H1 (cell line): ENCODE measurements around the gene NPFF. TPM values are rescaled to one million over a fixed set of nuclear protein-coding genes. Genes with fewer than 3 reads are reported as not detected.

Source experiments
- CTCF ChIA-PET: fragments of 300-600 bp; sonication (Branson Sonifier 250); formaldehyde crosslinking; loops from one replicate; lab custom pipeline; 2021; ENCODE audit not compliant: partially characterized antibody; lab: Charles Lee
- POLR2A ChIA-PET: fragments of 300-600 bp; sonication (Branson Sonifier 250); formaldehyde crosslinking; loops from one replicate; lab custom pipeline; 2021; ENCODE audit warnings: inconsistent platforms; ENCODE audit not compliant: partially characterized antibody; lab: Charles Lee
- DNase-seq, 2 experiments: peaks; one replicate each; pipeline versions ENCODE4 v3.0.0 to v3.0.0-alpha.2; 2010 to 2022; ENCODE audit warnings: low spot score in 2 of 2, low read depth in 1 of 2, mixed read lengths in 1 of 2
- FAIRE-seq: peaks from 2 replicates; lab custom pipeline; 2011; peaks lifted over from hg19 to GRCh38; lab: Jason Lieb, UNC
- H2AFZ ChIP-seq: 2 replicates; pipeline ENCODE4 v1.8.1; 2012; ENCODE audit warnings: low read length, inconsistent platforms
- H2AK5ac ChIP-seq: 2 replicates; pipeline ENCODE4 v1.6.1; 2013; ENCODE audit warnings: low read depth, low read length
- H2BK120ac ChIP-seq: replicated peaks from 2 replicates; pipeline ENCODE3; 2013; ENCODE audit warnings: low read depth, low read length, inconsistent platforms
- H2BK12ac ChIP-seq: 2 replicates; pipeline ENCODE4 v1.6.1; 2013; ENCODE audit warnings: low read depth, low read length
- H2BK15ac ChIP-seq: 2 replicates; pipeline ENCODE4 v1.6.1; 2013; ENCODE audit warnings: low read length
- H2BK20ac ChIP-seq: 2 replicates; pipeline ENCODE4 v1.6.1; 2013; ENCODE audit warnings: low read length
- H2BK5ac ChIP-seq: 2 replicates; pipeline ENCODE4 v1.6.1; 2013; ENCODE audit warnings: low read depth, low read length
- H3K14ac ChIP-seq: 2 replicates; pipeline ENCODE4 v1.6.1; 2013; ENCODE audit warnings: inconsistent platforms; ENCODE audit not compliant: insufficient read length
- H3K18ac ChIP-seq: 2 replicates; pipeline ENCODE4 v1.6.1; 2013; ENCODE audit warnings: low read length; ENCODE audit errors: extremely low read depth
- H3K23ac ChIP-seq: 2 replicates; pipeline ENCODE4 v1.6.1; 2013; ENCODE audit warnings: inconsistent platforms; ENCODE audit not compliant: insufficient read length
- H3K23me2 ChIP-seq: 2 replicates; pipeline ENCODE4 v1.6.1; 2013; ENCODE audit warnings: low read depth, low read length
- H3K27ac ChIP-seq: 2 replicates; pipeline ENCODE4 v1.6.1; 2011; ENCODE audit warnings: low read depth, low read length, inconsistent platforms
- H3K27me3 ChIP-seq, 4 experiments: replicated peaks in 1 of 4; 1 replicate in 1 of 4; 2 replicates in 3 of 4; pipeline versions ENCODE4 v1.6.1 to v1.8.1; 2011 to 2013; ENCODE audit warnings: low read length in 3 of 4, mild to moderate bottlenecking in 3 of 4, inconsistent platforms in 2 of 4, mixed read lengths in 2 of 4, moderate library complexity in 1 of 4; ENCODE audit not compliant: control insufficient read depth in 3 of 4, insufficient read depth in 3 of 4; ENCODE audit errors: extremely low read depth in 1 of 4
- H3K36me3 ChIP-seq, 4 experiments: 2 replicates each; pipeline versions ENCODE4 v1.6.1 to v1.8.1; 2011 to 2013; ENCODE audit warnings: mild to moderate bottlenecking in 4 of 4, low read length in 3 of 4, moderate library complexity in 2 of 4, control low read depth in 1 of 4, inconsistent platforms in 1 of 4; ENCODE audit not compliant: insufficient read depth in 4 of 4, control insufficient read depth in 2 of 4
- H3K4ac ChIP-seq: replicated peaks from 2 replicates; pipeline ENCODE3; 2013; ENCODE audit warnings: low read length, low read depth, mixed read lengths, inconsistent platforms; ENCODE audit not compliant: insufficient read length
- H3K4me1 ChIP-seq, 4 experiments: replicated peaks in 1 of 4; 1 replicate in 1 of 4; 2 replicates in 3 of 4; pipeline versions ENCODE4 v1.6.1 to v1.8.1; 2011 to 2013; ENCODE audit warnings: low read length in 3 of 4, inconsistent platforms in 2 of 4, mixed read lengths in 1 of 4; ENCODE audit not compliant: insufficient read depth in 4 of 4, control insufficient read depth in 3 of 4
- H3K4me2 ChIP-seq, 2 experiments: 2 replicates each; pipeline versions ENCODE4 v1.6.1 to v1.8.1; 2011 to 2013; ENCODE audit warnings: low read depth in 2 of 2, low read length in 2 of 2, control low read depth in 1 of 2, inconsistent platforms in 1 of 2, mild to moderate bottlenecking in 1 of 2; ENCODE audit not compliant: insufficient read depth in 1 of 2
- H3K4me3 ChIP-seq, 4 experiments: fragments of 200-600, 300-600 bp in 1 of 4; sonication (generic), shearing (Covaris generic), sonication (Bioruptor Twin) in 1 of 4; 2 replicates each; pipeline versions ENCODE4 v1.5.1 to v1.8.1; 2011 to 2016; ENCODE audit warnings: low read length in 4 of 4, low read depth in 3 of 4, control low read depth in 2 of 4, inconsistent platforms in 2 of 4, mild to moderate bottlenecking in 2 of 4, mixed read lengths in 1 of 4, moderate library complexity in 1 of 4; ENCODE audit not compliant: insufficient read depth in 2 of 4; ENCODE audit errors: extremely low read depth in 1 of 4
- H3K56ac ChIP-seq: replicated peaks from 2 replicates; pipeline ENCODE3; 2013; ENCODE audit warnings: low read depth, mild to moderate bottlenecking, mixed read lengths, low read length, inconsistent platforms; ENCODE audit not compliant: insufficient read length
- H3K79me1 ChIP-seq: 2 replicates; pipeline ENCODE4 v1.6.1; 2013; ENCODE audit warnings: low read depth, low read length, control low read depth
- H3K79me2 ChIP-seq, 2 experiments: 2 replicates each; pipeline versions ENCODE4 v1.6.1 to v1.8.1; 2012 to 2013; ENCODE audit warnings: low read length in 2 of 2, mild to moderate bottlenecking in 2 of 2, inconsistent platforms in 1 of 2; ENCODE audit not compliant: insufficient read depth in 2 of 2, control insufficient read depth in 1 of 2
- H3K9ac ChIP-seq, 4 experiments: replicated peaks in 1 of 4; 1 replicate in 1 of 4; 2 replicates in 3 of 4; pipeline versions ENCODE4 v1.6.1 to v1.8.1; 2011 to 2013; ENCODE audit warnings: low read depth in 3 of 4, low read length in 3 of 4, control low read depth in 2 of 4, mild to moderate bottlenecking in 2 of 4, moderate library complexity in 2 of 4, inconsistent platforms in 1 of 4; ENCODE audit errors: extremely low read depth in 1 of 4
- H3K9me3 ChIP-seq, 2 experiments: 2 replicates each; pipeline versions ENCODE4 v1.6.1 to v1.8.1; 2012 to 2013; ENCODE audit warnings: mild to moderate bottlenecking in 2 of 2, moderate library complexity in 2 of 2, control low read depth in 1 of 2, inconsistent platforms in 1 of 2, low read depth in 1 of 2, low read length in 1 of 2, mixed read lengths in 1 of 2; ENCODE audit not compliant: insufficient read depth in 2 of 2
- H4K20me1 ChIP-seq, 2 experiments: replicated peaks in 1 of 2; 2 replicates each; pipeline versions ENCODE3 to v1.8.1; 2011 to 2013; ENCODE audit warnings: inconsistent platforms in 2 of 2, low read length in 2 of 2, mild to moderate bottlenecking in 1 of 2; ENCODE audit not compliant: insufficient read depth in 2 of 2, control insufficient read depth in 1 of 2
- H4K5ac ChIP-seq: 2 replicates; pipeline ENCODE4 v1.6.1; 2013; ENCODE audit warnings: low read length, low read depth, mixed read lengths, inconsistent platforms; ENCODE audit not compliant: insufficient read length
- H4K8ac ChIP-seq: 2 replicates; pipeline ENCODE4 v1.8.0; 2013; ENCODE audit warnings: mild to moderate bottlenecking, moderate library complexity, low read length, inconsistent platforms; ENCODE audit not compliant: insufficient read depth; ENCODE audit errors: extremely low read depth
- H4K91ac ChIP-seq: replicated peaks from 2 replicates; pipeline ENCODE3; 2013; ENCODE audit warnings: low read length, mixed read lengths, inconsistent platforms; ENCODE audit not compliant: insufficient read length
- CHD2 ChIP-seq: IDR thresholded peaks from 2 replicates; pipeline ENCODE4 v1.6.1; 2012; ENCODE audit warnings: low read length, improper control_type of control experiment
- EP300 ChIP-seq, 2 experiments: IDR thresholded peaks; 1 replicate in 1 of 2; 2 replicates in 1 of 2; pipeline ENCODE4 v1.6.1; 2011 to 2012; ENCODE audit warnings: low read depth in 2 of 2, low read length in 2 of 2, mild to moderate bottlenecking in 2 of 2, borderline replicate concordance in 1 of 2, inconsistent platforms in 1 of 2, moderate library complexity in 1 of 2
- GTF2F1 ChIP-seq: IDR thresholded peaks from 2 replicates; pipeline ENCODE4 v1.6.1; 2012; ENCODE audit warnings: low read depth, low read length, improper control_type of control experiment, borderline replicate concordance
- HDAC6 ChIP-seq: IDR thresholded peaks from one replicate; pipeline ENCODE4 v1.7.1; 2012; ENCODE audit warnings: low read depth, mild to moderate bottlenecking, inconsistent platforms, low read length, moderate library complexity
- KDM1A ChIP-seq: fragments of 200-600, 300-600 bp; sonication (generic); IDR thresholded peaks from 2 replicates; pipeline ENCODE4 v1.7.1; 2016; ENCODE audit warnings: mild to moderate bottlenecking, low read length, borderline replicate concordance
- MAFK ChIP-seq: IDR thresholded peaks from 2 replicates; pipeline ENCODE4 v1.6.1; 2012; ENCODE audit warnings: low read depth, mild to moderate bottlenecking, improper control_type of control experiment, low read length
- SP1 ChIP-seq: IDR thresholded peaks from 2 replicates; pipeline ENCODE4 v1.6.1; 2011; ENCODE audit warnings: low read depth, low read length
- SP2 ChIP-seq: IDR thresholded peaks from 2 replicates; pipeline ENCODE4 v1.6.1; 2012; ENCODE audit warnings: mild to moderate bottlenecking, low read length, inconsistent platforms
- SP4 ChIP-seq: IDR thresholded peaks from 2 replicates; pipeline ENCODE4 v1.6.1; 2012; ENCODE audit warnings: low read length, inconsistent platforms
- TCF12 ChIP-seq: IDR thresholded peaks from 2 replicates; pipeline ENCODE4 v1.6.1; 2011; ENCODE audit warnings: low read depth, mild to moderate bottlenecking, low read length
- TEAD4 ChIP-seq: IDR thresholded peaks from 2 replicates; pipeline ENCODE4 v1.6.1; 2012; ENCODE audit warnings: low read depth, low read length, inconsistent platforms, mixed read lengths
- ZNF274 ChIP-seq: IDR thresholded peaks from 2 replicates; pipeline ENCODE4 v1.7.0; 2012; ENCODE audit warnings: low read length, borderline replicate concordance; ENCODE audit errors: extremely low read depth
- WGBS, 2 experiments: shearing (Covaris generic) in 1 of 2; methylation state at CpG; one replicate each; pipeline versions ENCODE4 v1.1.6 to v1.1.7; 2013 to 2015; ENCODE audit warnings: low lambda C conversion rate in 2 of 2, mixed read lengths in 2 of 2, inconsistent platforms in 1 of 2, low coverage in 1 of 2, missing lambda C conversion rate in 1 of 2; ENCODE audit not compliant: insufficient replicate concordance in 2 of 2, insufficient coverage in 1 of 2, insufficient read length in 1 of 2; ENCODE audit errors: extremely low coverage in 1 of 2, missing lambda C conversion rate in 1 of 2; 5-methylcytosine and 5-hydroxymethylcytosine counted together
- polyA plus RNA-seq, 7 experiments: library from polyadenylated mRNA; depleted of rRNA in 3 of 7; stranded (reverse) in 5 of 7; unstranded in 2 of 7; fragments of >200 nt in 5 of 7; fragments of 200-250 nt in 2 of 7; gene quantifications; 1 replicate in 5 of 7; 2 replicates in 1 of 7; 4 replicates in 1 of 7; pipeline versions ENCODE4 v1.2.1 to v1.2.3, GENCODE V29; 2011 to 2013; ENCODE audit warnings: missing spikeins in 2 of 7, mixed read lengths in 2 of 7
- total RNA-seq: library from RNA; stranded (reverse); fragmentation: NEBNext Ultra II Directional; extraction: Animal tissue kit (Norgen Biotek cat#: 25700); gene quantifications from 2 replicates; pipeline ENCODE4 v1.2.1, GENCODE V29; 2021
- TF ChIP-seq, protein P1 (sequence below): IDR thresholded peaks from 2 replicates; pipeline ENCODE4 v1.6.1; 2011; ENCODE audit warnings: low read depth, mild to moderate bottlenecking, low read length; ENCODE audit not compliant: insufficient read depth

Gene NPFF
- total and polyA plus RNA-seq, 2 of the 8 experiments (the other 6 are each of a cell fraction or from before 2014, with no cell fraction given) = not detected

DNA sequence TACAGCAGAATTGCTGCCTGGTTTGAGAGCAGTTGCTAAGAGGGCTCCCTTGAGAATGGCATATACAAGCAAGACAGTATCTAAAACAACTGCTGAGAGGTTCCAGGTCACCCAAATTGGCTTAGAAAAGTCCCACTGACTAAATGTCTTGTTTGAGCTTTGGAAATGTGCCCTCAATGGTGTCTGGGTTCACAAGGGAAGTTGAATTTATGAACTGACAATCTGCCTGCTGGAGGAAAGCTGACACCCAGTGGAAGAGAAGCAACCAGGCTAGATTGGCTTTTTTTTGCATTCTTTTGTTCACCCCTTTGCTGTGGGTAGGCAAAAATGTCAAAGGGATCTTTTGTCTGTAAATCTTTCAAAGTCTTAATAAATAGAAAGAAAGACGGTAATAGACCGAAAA lies 44.6 kb upstream of the NPFF start:
- Histone ChIP-seq H3K79me2 (no peaks in the 10 kb centered on the region), H4K91ac (no peak overlapping the region), H4K20me1 (no peaks in the 10 kb centered on the region), H3K18ac (no peak overlapping the region), H3K56ac (no peak overlapping the region), H2BK15ac (no peak overlapping the region), H3K23ac (no peak overlapping the region), H3K4me2 (no peak overlapping the region), H3K27me3 (no peaks in the 10 kb centered on the region), H3K23me2 (no peaks in the 10 kb centered on the region), H2AK5ac (no peak overlapping the region), H3K79me1 (no peaks in the 10 kb centered on the region), H3K9ac (no peak overlapping the region), H2BK20ac (no peak overlapping the region), H4K8ac (no peak overlapping the region), H3K4ac (no peak overlapping the region), H3K27ac (no peak overlapping the region), H2AFZ (no peak overlapping the region), H4K5ac (no peak overlapping the region), H3K4me1 (no peaks in the 10 kb centered on the region; a peak in 1 of 7 replicates), H3K36me3 (peaks cover 0 to 3% (median 0%) of the 10 kb centered on the region in 4 experiments; a peak in 1 of 8 replicates), H3K4me3 (no peak overlapping the region), H2BK12ac (no peak overlapping the region), H3K9me3 (no peaks in the 10 kb centered on the region), H2BK120ac (no peak overlapping the region), H2BK5ac (no peak overlapping the region), H3K14ac (no peak overlapping the region)
- 84% methylated on average over 2 of the region's 2 CpGs; no CpG with 5 or more reads in 1 of the 2 experiments for WGBS, 2 experiments
- ChIA-PET POLR2A (interaction anchor here (1.0 to 1.5 kb wide), 3 partner anchors 8 to 110 kb away, joined by 3 to 4 read pairs (median 3); no protein-coding TSS in a partner anchor), CTCF (interaction anchor here (1.0 kb wide), 1 partner anchor 8 kb away, joined by 5 read pairs; no protein-coding TSS in a partner anchor)
- FAIRE-seq = no peak
- no peak for DNase-seq
- TF ChIP-seq TCF12 (no peak), SP4 (no peak), ZNF274 (no peak), HDAC6 (no peak), SP1 (no peak), TEAD4 (no peak), EP300 (IDR thresholded peaks at IDR 0.05; ENCODE audit: borderline replicate concordance in 1 of 2, low read depth in 2 of 2, low read length in 2 of 2) (no peak), KDM1A (no peak), GTF2F1 (no peak), SP2 (no peak), CHD2 (no peak), MAFK (no peak)
- TF ChIP-seq, protein P1, sequence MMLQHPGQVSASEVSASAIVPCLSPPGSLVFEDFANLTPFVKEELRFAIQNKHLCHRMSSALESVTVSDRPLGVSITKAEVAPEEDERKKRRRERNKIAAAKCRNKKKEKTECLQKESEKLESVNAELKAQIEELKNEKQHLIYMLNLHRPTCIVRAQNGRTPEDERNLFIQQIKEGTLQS = no peak
